ENCODE results near the gene OR6A2. TPM values are rescaled to one million over a fixed set of nuclear protein-coding genes. Genes with fewer than 3 reads are reported as not detected.

The OR6A2 gene
- total and polyA plus RNA-seq, 2 of the 4 experiments (the other 2 are of a cell fraction), result 0.07 to 0.72 TPM

DNA sequence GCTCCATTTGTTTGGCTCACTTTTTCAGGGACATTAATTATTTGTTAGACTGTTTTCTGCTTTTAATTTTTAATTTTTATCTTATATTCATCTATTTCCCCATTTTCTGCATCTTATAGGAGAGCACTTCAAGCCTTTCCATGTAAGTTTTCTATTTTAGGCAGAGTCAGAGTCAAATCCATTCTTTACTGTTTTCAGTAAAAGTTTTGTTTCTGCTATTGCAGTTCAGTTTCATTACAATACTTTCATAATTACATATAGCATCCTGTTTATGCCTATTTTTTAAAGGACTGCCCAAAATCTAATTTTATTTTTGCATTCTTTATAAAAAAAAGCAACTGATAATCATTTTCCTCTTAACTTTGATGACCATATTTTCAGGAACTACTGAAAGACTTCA is 42.2 kb upstream of the OR6A2 start:
- Histone ChIP-seq H2BK20ac (ENCODE audit: low read depth, low read length) (no peak overlapping the region), H2AFZ (replicated peaks; ENCODE audit: low read length, poor library complexity) (no peak overlapping the region), H3K14ac (replicated peaks; ENCODE audit: low read depth, low read length) (no peak overlapping the region), H3K4me2 (ENCODE audit: low read depth, low read length) (no peak overlapping the region), H3K4me3 (ENCODE audit: insufficient read depth, low read depth, low read length) (no peak overlapping the region), H3K18ac (ENCODE audit: low read depth, low read length) (no peak overlapping the region), H3K27me3 (ENCODE audit: control insufficient read depth, insufficient read depth, low read length) (no peaks in the 10 kb centered on the region), H2BK5ac (ENCODE audit: low read depth, low read length, poor library complexity, severe bottlenecking) (no peak overlapping the region), H4K20me1 (ENCODE audit: insufficient read depth, low read length) (no peaks in the 10 kb centered on the region), H3K4me1 (ENCODE audit: control insufficient read depth, insufficient read depth, low read length) (no peaks in the 10 kb centered on the region), H3K36me3 (ENCODE audit: control insufficient read depth, insufficient read depth, low read length) (no peaks in the 10 kb centered on the region), H2BK15ac (ENCODE audit: low read depth, low read length) (no peak overlapping the region), H4K8ac (ENCODE audit: low read depth in 2 of 2, low read length in 2 of 2) (no peak overlapping the region), H4K91ac (ENCODE audit: insufficient read depth, low read depth, low read length) (no peak overlapping the region), H3K9me3 (ENCODE audit: control insufficient read depth, insufficient read depth, low read length) (no peaks in the 10 kb centered on the region), H3K56ac (ENCODE audit: extremely low read depth, insufficient read depth, low read length) (no peak overlapping the region), H3K27ac (ENCODE audit: insufficient read depth, low read length) (no peak overlapping the region), H3K4ac (ENCODE audit: low read depth, low read length) (no peak overlapping the region), H2BK120ac (ENCODE audit: low read depth, low read length) (no peak overlapping the region), H3K79me1 (ENCODE audit: low read depth in 1 of 2, low read length in 2 of 2) (no peaks in the 10 kb centered on the region), H3K9ac (ENCODE audit: low read depth, low read length) (no peak overlapping the region), H3K23ac (ENCODE audit: low read depth, low read length) (no peak overlapping the region), H4K5ac (ENCODE audit: low read depth, low read length) (no peak overlapping the region), H2AK9ac (replicated peaks; ENCODE audit: low read depth, low read length, poor library complexity) (no peak overlapping the region), H2AK5ac (ENCODE audit: low read depth, low read length) (no peak overlapping the region), H3K9me1 (ENCODE audit: insufficient read depth, low read length) (no peaks in the 10 kb centered on the region)
- intact Hi-C loops (cut with micrococcal nuclease) (no loop called here), dilution Hi-C loops (cut with HindIII; ENCODE audit: low sequenced_read_pairs, unreplicated experiment) (no loop called here), in situ Hi-C loops (cut with MboI; ENCODE audit: low sequenced_read_pairs) (no loop called here)
- ChIA-PET CTCF (no interaction called here), POLR2A (ENCODE audit: unreplicated experiment) (no interaction called here)
- DNase-seq, result no peak
- ATAC-seq (ENCODE audit: low read depth), result no peak
- BruUV-seq (replicated peaks), result no TSS peak
- TF ChIP-seq CHD1 (IDR thresholded peaks at IDR 0.05; ENCODE audit: low read depth, low read length) (no peak), SMC3 (IDR thresholded peaks at IDR 0.05; ENCODE audit: low read depth, low read length) (no peak), BHLHE40 (IDR thresholded peaks at IDR 0.05; ENCODE audit: low read depth, low read length) (no peak), USF2 (IDR thresholded peaks at IDR 0.05; ENCODE audit: low read depth, low read length) (no peak), FOS (IDR thresholded peaks at IDR 0.05; ENCODE audit: low read depth, low read length) (no peak), ELK1 (IDR thresholded peaks at IDR 0.05; ENCODE audit: borderline replicate concordance, low read depth, low read length) (no peak), NFE2L2 (IDR thresholded peaks at IDR 0.05; ENCODE audit: low read depth, low read length) (no peak), CEBPB (IDR thresholded peaks at IDR 0.05; ENCODE audit: low read depth, low read length) (no peak), RFX5 (IDR thresholded peaks at IDR 0.05; ENCODE audit: low read depth, low read length) (no peak), RCOR1 (IDR thresholded peaks at IDR 0.05; ENCODE audit: insufficient replicate concordance, low read length) (no peak), POLR2A (IDR thresholded peaks at IDR 0.05; ENCODE audit: low read depth, low read length) (no peak), CTCF (conservative IDR thresholded peaks at IDR 0.05; ENCODE audit: low read depth, low read length) (no peak), RAD21 (IDR thresholded peaks at IDR 0.05; ENCODE audit: low read length) (no peak), MAFK (IDR thresholded peaks at IDR 0.05; ENCODE audit: low read depth, low read length) (no peak), MAZ (IDR thresholded peaks at IDR 0.05; ENCODE audit: borderline replicate concordance, low read depth, low read length) (no peak)

Measured in IMR-90 (cell line).